HG03135 (cell line): ENCODE measurements around the gene DHFR2.

Experiments used
- ATAC-seq: cut with Tn5 transposase; IDR thresholded peaks from one replicate; pipeline ENCODE4 v1.9.1; 2021; ENCODE audit warnings: mild to moderate bottlenecking, moderate library complexity; ENCODE audit not compliant: unreplicated experiment

DHFR2 gene

GRCh38 chr3:94008253-94008652 lies 54.5 kb downstream of the DHFR2 start:
- ATAC-seq: no peak
